Uterus (tissue), 2 donors: ENCODE measurements around the gene CLEC6A.
"Not testable (repeated sequence)": the region's sequence is repeated elsewhere in the genome, so short reads cannot be mapped to it uniquely, and the experiment has no call there.

Source experiments
- CTCF ChIP-seq, 4 experiments: fragments of 200-600 bp in 2 of 4; fragments of 450-650 bp in 2 of 4; sonication (generic) in 2 of 4; IDR thresholded peaks; one replicate each; pipeline ENCODE4 v1.5.1; 2016 to 2019; ENCODE audit warnings: antibody characterized with exemption in 4 of 4, mild to moderate bottlenecking in 2 of 4, moderate library complexity in 1 of 4
- POLR2A ChIP-seq, 2 donors: fragments of 450-650 bp; IDR thresholded peaks; one replicate each; pipeline ENCODE4 v1.6.1; 2016; ENCODE audit warnings: antibody characterized with exemption in 2 of 2, mild to moderate bottlenecking in 1 of 2, moderate library complexity in 1 of 2

DNA sequence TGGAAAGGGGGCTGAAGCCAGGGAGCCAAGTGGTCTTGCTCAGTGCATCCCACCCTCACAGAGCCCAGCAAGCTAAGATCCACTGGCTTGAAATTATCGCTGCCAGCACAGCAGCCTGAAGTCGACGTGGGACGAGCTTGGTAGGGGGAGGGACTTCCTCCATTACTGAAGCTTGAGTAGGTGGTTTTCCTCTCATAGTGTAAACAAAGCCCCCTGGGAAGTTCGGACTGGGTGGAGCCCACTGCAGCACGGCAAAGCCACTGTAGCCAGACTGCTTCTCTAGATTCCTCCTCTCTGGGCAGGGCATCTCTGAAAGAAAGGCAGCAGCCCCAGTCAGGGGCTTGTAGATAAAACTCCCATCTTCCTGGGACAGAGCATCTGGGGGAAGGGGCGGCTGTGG, 40.3 kb downstream of the CLEC6A start:
- TF ChIP-seq CTCF, POLR2A (IDR thresholded peaks at IDR 0.05): not testable (repeated sequence)
